HepG2 (cell line): ENCODE measurements around the gene HNRNPC. TPM values are rescaled to one million over a fixed set of nuclear protein-coding genes. Genes with fewer than 3 reads are reported as not detected.

Experiments used
- ATF7 ChIP-seq, 2 experiments: fragments of 450-650 bp in 1 of 2; sonication (generic) in 1 of 2; formaldehyde crosslinking in 1 of 2; IDR thresholded peaks; 2 replicates each; pipeline versions ENCODE4 v1.4.0 to v1.6.1; 2016 to 2020; ENCODE audit warnings: antibody characterized with exemption in 1 of 2, mild to moderate bottlenecking in 1 of 2, missing genetic modification reagents in 1 of 2
- BATF2 ChIP-seq: sonication (generic); formaldehyde crosslinking; IDR thresholded peaks from 2 replicates; pipeline ENCODE4 v1.8.0; 2022; ENCODE audit warnings: mild to moderate bottlenecking, missing genetic modification reagents, moderate library complexity
- NFKBIZ ChIP-seq: IDR thresholded peaks from 2 replicates; pipeline ENCODE4 v1.6.1; 2018; ENCODE audit warnings: missing genetic modification reagents, missing compliant biosample characterization
- SP4 ChIP-seq: sonication (generic); formaldehyde crosslinking; IDR thresholded peaks from 2 replicates; pipeline ENCODE4 v1.8.1; 2023; ENCODE audit warnings: mild to moderate bottlenecking, missing genetic modification reagents
- ZFP36L2 ChIP-seq: sonication (generic); formaldehyde crosslinking; IDR thresholded peaks from 2 replicates; pipeline ENCODE4 v1.4.0; 2020; ENCODE audit warnings: missing genetic modification reagents
- ZNF44 ChIP-seq: sonication (generic); formaldehyde crosslinking; IDR thresholded peaks from 2 replicates; pipeline ENCODE4 v1.5.1; 2020; ENCODE audit warnings: mild to moderate bottlenecking, missing genetic modification reagents
- ZNF451 ChIP-seq: sonication (generic); formaldehyde crosslinking; IDR thresholded peaks from 2 replicates; pipeline ENCODE4 v1.5.0; 2020; ENCODE audit warnings: mild to moderate bottlenecking, missing genetic modification reagents
- ZNF619 ChIP-seq: sonication (generic); formaldehyde crosslinking; IDR thresholded peaks from 2 replicates; pipeline ENCODE4 v1.4.0; 2020; ENCODE audit warnings: mild to moderate bottlenecking, missing genetic modification reagents
- ZNF781 ChIP-seq: sonication (generic); formaldehyde crosslinking; IDR thresholded peaks from 2 replicates; pipeline ENCODE4 v1.5.1; 2020; ENCODE audit warnings: borderline replicate concordance, mild to moderate bottlenecking, missing genetic modification reagents; ENCODE audit errors: not compliant biosample characterization
- polyA plus RNA-seq, 8 experiments: library from polyadenylated mRNA; depleted of rRNA in 3 of 8; stranded (reverse) in 7 of 8; unstranded in 1 of 8; fragments of >200 nt; fragmentation: Illumina TruSeq in 4 of 8; extraction: Trizol in 4 of 8; gene quantifications; 2 replicates each; pipeline versions ENCODE4 v1.2.1 to v1.2.3, GENCODE V29; 2011 to 2016; ENCODE audit warnings: low read depth in 4 of 8, missing spikeins in 1 of 8, mixed read lengths in 1 of 8; ENCODE audit not compliant: insufficient read depth in 1 of 8
- total RNA-seq, 5 experiments: library from RNA; depleted of rRNA; stranded (reverse); fragments of >200 nt; fragmentation: Illumina TruSeq; extraction: Trizol; gene quantifications; 2 replicates each; pipeline ENCODE4 v1.2.3, GENCODE V29; 2016; ENCODE audit warnings: low read depth in 1 of 5
- TF ChIP-seq, protein P1 (sequence below): sonication (generic); formaldehyde crosslinking; IDR thresholded peaks from 2 replicates; pipeline ENCODE4 v1.5.0; 2020; ENCODE audit warnings: mild to moderate bottlenecking, missing genetic modification reagents
- TF ChIP-seq, protein P2 (sequence below): sonication (generic); formaldehyde crosslinking; IDR thresholded peaks from 2 replicates; pipeline ENCODE4 v1.5.0; 2020; ENCODE audit warnings: missing genetic modification reagents
- TF ChIP-seq, protein P3 (sequence below): sonication (generic); formaldehyde crosslinking; IDR thresholded peaks from 2 replicates; pipeline ENCODE4 v1.4.0; 2020; ENCODE audit warnings: missing genetic modification reagents
- TF ChIP-seq, protein P4 (sequence below), 2 experiments: IDR thresholded peaks; 2 replicates each; pipeline ENCODE4 v1.6.1; 2011 to 2012; ENCODE audit warnings: low read length in 2 of 2, borderline replicate concordance in 1 of 2, low read depth in 1 of 2, mild to moderate bottlenecking in 1 of 2, moderate library complexity in 1 of 2
- TF ChIP-seq, protein P5 (sequence below): IDR thresholded peaks from 2 replicates; pipeline ENCODE4 v1.6.1; 2016; ENCODE audit warnings: missing genetic modification reagents, missing compliant biosample characterization

HNRNPC gene
- total and polyA plus RNA-seq, 2 of the 13 experiments (the other 11 are each of a cell fraction or from before 2014, with no cell fraction given) = 628 to 1,099 TPM

GRCh38 chr14:21269252-21270046 lies at the start of gene HNRNPC (continued):
- TF ChIP-seq, protein P1, sequence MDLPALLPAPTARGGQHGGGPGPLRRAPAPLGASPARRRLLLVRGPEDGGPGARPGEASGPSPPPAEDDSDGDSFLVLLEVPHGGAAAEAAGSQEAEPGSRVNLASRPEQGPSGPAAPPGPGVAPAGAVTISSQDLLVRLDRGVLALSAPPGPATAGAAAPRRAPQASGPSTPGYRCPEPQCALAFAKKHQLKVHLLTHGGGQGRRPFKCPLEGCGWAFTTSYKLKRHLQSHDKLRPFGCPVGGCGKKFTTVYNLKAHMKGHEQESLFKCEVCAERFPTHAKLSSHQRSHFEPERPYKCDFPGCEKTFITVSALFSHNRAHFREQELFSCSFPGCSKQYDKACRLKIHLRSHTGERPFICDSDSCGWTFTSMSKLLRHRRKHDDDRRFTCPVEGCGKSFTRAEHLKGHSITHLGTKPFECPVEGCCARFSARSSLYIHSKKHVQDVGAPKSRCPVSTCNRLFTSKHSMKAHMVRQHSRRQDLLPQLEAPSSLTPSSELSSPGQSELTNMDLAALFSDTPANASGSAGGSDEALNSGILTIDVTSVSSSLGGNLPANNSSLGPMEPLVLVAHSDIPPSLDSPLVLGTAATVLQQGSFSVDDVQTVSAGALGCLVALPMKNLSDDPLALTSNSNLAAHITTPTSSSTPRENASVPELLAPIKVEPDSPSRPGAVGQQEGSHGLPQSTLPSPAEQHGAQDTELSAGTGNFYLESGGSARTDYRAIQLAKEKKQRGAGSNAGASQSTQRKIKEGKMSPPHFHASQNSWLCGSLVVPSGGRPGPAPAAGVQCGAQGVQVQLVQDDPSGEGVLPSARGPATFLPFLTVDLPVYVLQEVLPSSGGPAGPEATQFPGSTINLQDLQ (CRISPR knock-in tag) = no peak
- peak; percentile 93 for TF ChIP-seq SP4 (CRISPR knock-in tag)
- TF ChIP-seq ZNF44 = peak; percentile 90; the same call in 1 of the 2 replicates
- peak; percentile 88; the same call in 1 of the 2 replicates for TF ChIP-seq ZNF451
- peak; percentile 15; the same call in 1 of the 2 replicates for TF ChIP-seq ZFP36L2 (CRISPR knock-in tag)
- peak; percentile 73 for TF ChIP-seq ZNF781 (CRISPR knock-in tag)
- peak; percentile 71 for TF ChIP-seq NFKBIZ (CRISPR knock-in tag)
- TF ChIP-seq ATF7 (IDR thresholded peaks at IDR 0.05) = no peak
- TF ChIP-seq ATF7 (CRISPR knock-in tag; IDR thresholded peaks at IDR 0.05) = no peak
- TF ChIP-seq, protein P2, sequence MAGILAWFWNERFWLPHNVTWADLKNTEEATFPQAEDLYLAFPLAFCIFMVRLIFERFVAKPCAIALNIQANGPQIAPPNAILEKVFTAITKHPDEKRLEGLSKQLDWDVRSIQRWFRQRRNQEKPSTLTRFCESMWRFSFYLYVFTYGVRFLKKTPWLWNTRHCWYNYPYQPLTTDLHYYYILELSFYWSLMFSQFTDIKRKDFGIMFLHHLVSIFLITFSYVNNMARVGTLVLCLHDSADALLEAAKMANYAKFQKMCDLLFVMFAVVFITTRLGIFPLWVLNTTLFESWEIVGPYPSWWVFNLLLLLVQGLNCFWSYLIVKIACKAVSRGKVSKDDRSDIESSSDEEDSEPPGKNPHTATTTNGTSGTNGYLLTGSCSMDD = 0 out of 2 replicates have a peak, but pooled peaks have one; percentile 76
- no peak for TF ChIP-seq ZNF619
- TF ChIP-seq, protein P3, sequence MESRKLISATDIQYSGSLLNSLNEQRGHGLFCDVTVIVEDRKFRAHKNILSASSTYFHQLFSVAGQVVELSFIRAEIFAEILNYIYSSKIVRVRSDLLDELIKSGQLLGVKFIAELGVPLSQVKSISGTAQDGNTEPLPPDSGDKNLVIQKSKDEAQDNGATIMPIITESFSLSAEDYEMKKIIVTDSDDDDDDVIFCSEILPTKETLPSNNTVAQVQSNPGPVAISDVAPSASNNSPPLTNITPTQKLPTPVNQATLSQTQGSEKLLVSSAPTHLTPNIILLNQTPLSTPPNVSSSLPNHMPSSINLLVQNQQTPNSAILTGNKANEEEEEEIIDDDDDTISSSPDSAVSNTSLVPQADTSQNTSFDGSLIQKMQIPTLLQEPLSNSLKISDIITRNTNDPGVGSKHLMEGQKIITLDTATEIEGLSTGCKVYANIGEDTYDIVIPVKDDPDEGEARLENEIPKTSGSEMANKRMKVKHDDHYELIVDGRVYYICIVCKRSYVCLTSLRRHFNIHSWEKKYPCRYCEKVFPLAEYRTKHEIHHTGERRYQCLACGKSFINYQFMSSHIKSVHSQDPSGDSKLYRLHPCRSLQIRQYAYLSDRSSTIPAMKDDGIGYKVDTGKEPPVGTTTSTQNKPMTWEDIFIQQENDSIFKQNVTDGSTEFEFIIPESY = peak; percentile 24; the same call in 1 of the 2 replicates
- TF ChIP-seq BATF2 (CRISPR knock-in tag) = no peak
- TF ChIP-seq, protein P4, sequence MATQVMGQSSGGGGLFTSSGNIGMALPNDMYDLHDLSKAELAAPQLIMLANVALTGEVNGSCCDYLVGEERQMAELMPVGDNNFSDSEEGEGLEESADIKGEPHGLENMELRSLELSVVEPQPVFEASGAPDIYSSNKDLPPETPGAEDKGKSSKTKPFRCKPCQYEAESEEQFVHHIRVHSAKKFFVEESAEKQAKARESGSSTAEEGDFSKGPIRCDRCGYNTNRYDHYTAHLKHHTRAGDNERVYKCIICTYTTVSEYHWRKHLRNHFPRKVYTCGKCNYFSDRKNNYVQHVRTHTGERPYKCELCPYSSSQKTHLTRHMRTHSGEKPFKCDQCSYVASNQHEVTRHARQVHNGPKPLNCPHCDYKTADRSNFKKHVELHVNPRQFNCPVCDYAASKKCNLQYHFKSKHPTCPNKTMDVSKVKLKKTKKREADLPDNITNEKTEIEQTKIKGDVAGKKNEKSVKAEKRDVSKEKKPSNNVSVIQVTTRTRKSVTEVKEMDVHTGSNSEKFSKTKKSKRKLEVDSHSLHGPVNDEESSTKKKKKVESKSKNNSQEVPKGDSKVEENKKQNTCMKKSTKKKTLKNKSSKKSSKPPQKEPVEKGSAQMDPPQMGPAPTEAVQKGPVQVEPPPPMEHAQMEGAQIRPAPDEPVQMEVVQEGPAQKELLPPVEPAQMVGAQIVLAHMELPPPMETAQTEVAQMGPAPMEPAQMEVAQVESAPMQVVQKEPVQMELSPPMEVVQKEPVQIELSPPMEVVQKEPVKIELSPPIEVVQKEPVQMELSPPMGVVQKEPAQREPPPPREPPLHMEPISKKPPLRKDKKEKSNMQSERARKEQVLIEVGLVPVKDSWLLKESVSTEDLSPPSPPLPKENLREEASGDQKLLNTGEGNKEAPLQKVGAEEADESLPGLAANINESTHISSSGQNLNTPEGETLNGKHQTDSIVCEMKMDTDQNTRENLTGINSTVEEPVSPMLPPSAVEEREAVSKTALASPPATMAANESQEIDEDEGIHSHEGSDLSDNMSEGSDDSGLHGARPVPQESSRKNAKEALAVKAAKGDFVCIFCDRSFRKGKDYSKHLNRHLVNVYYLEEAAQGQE (IDR thresholded peaks at IDR 0.05; ENCODE audit: borderline replicate concordance in 1 of 2, low read depth in 1 of 2, low read length in 2 of 2) = peak in 1 of 2 experiments; percentile 81; a peak in 2 of 4 replicates
- TF ChIP-seq, protein P5, sequence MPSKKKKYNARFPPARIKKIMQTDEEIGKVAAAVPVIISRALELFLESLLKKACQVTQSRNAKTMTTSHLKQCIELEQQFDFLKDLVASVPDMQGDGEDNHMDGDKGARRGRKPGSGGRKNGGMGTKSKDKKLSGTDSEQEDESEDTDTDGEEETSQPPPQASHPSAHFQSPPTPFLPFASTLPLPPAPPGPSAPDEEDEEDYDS (CRISPR knock-in tag) = peak; percentile 99
